ACHN (cell line): ENCODE measurements around the gene ZHX3.
"Not testable (repeated sequence)": the region's sequence is repeated elsewhere in the genome, so short reads cannot be mapped to it uniquely, and the experiment has no call there.

Experiments
- DNase-seq: peaks from one replicate; pipeline ENCODE4 v3.0.0-alpha.2; 2015
- in situ Hi-C: cut with HindIII; loops from 2 replicates; pipeline ENCODE4 v1.10.0; 2017; ENCODE audit warnings: low sequenced_read_pairs, low pct_ligation_motif_present, low pct_unique_long_range_greater_than_20kb

The ZHX3 gene

DNA sequence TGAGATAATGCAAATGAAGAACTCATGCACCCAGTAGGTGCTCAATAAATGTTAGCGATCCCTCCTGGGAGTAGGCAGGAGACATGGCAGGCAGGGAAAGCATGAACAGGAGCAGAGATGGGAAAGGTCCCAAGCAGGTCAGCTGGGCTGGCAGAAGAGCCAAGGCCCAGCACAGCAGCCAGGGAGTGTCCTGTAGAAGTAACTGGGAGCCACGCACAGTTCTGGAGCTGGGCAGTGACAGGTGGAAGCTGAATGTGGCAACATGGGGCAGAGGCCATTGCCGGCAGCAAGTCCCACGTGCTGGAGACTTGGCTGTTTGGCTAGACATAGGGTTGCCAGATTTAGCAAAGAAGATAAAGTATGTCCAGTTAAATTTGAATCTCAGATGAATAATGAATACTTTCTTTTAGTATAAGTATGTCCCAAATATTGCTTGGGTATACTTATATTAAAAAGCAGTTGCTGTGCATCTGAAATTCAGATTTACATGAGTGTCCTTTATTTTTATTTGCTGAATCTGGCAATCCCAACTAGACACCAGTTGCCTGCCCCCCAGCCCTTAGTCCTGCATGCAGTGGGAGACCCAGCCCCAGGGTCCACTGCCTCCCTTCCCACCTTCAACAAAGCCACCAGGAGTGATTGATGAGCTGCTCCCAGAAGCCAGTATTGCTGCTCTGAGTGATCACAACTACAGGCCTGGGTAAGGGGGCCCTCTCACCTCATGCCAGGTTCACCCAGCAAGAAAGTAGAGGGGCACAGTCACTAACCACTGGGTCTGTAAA is 19.4 kb upstream of the ZHX3 start:
- in situ Hi-C loops, result no loop called here
- DNase-seq, result no peak

DNA sequence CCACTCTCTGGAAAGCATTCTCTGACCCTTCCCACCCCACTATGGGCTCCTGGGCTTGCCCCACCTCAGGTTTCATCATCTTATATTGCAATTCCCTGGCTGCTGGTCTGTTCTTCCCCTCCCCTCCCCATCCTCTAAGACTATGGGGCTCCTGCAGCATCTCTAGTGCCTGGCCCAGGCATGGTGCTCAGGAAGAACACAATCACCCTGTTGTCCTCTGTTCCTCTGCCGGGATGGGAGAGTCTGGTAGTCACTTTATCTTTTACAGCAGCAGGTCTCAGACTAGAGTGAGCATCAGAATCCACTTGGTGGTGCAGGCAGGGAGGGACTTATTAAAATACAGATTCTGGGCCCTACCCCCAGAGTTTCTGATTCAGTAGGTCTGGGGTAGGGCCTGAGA is 18.1 kb upstream of the ZHX3 start:
- in situ Hi-C loops, result no loop called here
- DNase-seq, result no peak

DNA sequence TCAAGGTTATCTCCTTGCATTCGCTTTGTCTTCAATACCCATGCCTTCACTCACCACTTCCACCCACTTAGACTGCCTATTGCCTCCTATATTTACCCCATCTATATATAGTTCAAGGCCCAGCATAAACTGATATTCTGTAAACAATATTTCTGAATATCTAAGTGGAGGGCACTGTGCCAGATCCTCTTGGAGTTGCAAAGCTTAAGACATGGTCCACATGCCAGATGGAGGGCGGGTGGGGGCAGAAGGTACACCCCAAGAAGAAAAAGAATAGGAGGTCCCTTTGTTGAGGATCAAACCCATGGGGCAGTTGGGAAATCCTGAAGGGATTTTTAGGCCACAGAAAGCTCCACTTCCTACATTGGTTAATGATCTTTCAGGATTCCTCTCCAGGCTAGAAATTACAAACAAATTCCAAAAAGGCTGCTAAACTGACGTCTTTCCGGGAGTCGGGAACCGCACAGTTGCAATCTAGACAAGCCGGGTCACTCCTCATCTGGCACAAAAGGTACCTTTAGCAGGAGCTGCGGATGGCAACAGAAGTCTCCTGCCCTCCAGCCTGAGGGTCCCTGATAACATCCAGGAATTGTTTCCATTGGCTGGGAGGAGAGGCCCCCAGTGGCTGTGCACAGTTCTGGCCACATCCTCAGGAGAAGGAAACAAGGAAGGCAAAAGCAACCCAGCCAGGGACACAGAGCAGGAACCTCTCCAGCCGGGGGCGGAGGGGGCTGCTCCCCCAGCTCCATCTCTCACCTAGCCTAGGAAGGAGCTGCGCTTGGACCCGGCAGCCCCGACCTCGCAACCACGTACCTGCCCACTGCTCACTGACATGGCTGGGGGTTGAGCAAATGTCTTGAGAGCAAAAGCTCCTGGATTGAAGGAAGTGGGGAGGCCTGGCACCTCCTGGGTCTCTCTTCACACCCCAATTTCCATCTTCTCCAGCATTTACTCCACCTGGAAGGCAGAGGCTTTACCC is 17.2 kb upstream of the ZHX3 start:
- in situ Hi-C loops, result no loop called here
- DNase-seq, result peak; percentile 33

GRCh38 chr20:41334036-41334435 is 16.5 kb upstream of the ZHX3 start:
- in situ Hi-C loops, result no loop called here
- DNase-seq, result no peak

DNA sequence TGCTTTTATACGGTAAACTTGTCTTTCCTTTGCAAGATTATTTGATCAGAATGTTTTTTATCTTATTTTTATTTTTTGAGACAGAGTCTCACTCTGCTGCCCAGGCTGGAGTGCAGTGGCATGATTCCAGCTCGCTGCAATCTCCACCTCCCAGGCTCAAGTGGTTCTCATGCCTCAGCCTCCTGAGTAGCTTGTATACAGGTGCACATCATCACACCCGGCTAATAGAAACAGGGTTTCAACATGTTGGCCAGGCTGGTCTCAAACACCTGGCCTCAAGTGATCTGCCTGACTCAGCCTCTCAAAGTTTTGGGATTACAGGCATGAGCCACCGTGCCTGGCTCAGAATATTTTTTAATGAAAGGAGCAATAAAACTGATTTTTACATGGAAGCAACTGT is 14.2 kb upstream of the ZHX3 start:
- DNase-seq, result no peak
- in situ Hi-C loops, result no loop called here

GRCh38 chr20:41330941-41331340 is 13.4 kb upstream of the ZHX3 start:
- no peak for DNase-seq
- in situ Hi-C loops, result no loop called here

DNA sequence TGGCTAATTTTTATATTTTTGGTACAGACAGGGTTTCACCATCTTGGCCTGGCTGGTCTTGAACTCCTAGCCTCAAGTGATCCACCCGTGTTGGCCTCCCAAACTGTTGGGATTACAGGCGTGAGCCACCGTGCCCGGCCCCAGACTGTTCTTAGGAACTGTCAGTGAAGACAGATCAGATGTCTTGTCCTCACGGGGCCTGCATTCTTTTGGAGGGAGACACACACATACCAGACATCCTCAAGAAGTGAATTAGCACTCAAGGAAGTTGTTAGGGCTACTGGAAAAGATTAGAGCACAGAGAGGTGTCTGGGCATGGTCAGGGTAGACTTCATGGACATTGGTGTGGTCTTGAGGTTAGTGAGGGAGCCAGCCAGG is 12.8 kb upstream of the ZHX3 start:
- no peak for DNase-seq
- in situ Hi-C loops, result no loop called here

DNA sequence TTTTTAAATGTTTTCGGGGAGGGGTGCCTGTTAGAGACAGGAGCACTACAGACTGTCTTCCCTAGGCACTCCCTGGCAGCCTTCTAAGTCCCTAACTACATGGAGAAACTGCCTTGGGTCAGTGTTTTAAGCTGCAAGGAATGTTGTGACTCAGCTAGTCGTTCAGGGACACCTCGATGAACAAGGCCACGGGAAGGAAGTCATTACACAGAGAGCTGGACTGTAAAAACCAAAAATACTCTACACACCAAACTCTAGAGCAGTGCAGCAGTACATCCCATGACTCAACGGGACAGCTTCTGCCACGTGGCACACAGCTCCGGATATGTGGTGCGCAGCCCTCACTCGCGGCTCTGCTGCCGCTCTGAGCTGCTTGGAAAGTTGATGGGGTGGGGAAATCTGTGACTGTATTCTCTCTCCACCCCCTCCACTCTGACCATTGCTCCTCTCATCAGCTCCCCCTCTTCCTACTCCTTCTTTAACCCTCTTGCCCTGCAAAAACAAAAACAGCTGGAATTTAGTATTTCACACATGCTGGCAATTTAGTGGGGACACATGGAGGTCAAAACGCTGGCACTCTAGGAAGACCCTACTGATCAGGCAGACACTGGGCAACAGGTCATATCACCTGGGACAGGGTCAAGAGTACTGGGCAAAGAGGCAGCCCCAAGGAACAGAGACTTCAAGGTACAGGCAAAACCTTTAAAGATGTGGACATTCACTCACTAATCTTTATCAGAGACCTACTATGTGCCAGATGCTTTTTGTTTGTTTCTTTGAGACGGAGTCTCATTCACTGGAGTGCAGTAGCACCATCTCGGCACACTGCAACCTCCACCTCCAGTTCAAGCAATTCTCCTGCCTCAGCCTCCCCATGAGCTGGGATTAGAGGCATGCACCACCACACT is 12.2 kb upstream of the ZHX3 start:
- in situ Hi-C loops, result no loop called here
- peak; percentile 96 for DNase-seq

GRCh38 chr20:41327178-41327577 is 9.6 kb upstream of the ZHX3 start:
- DNase-seq, result no peak
- in situ Hi-C loops, result no loop called here

- in situ Hi-C loops, result no loop called here
- DNase-seq, result no peak
Measured at GRCh38 chr20:41320976-41321375, 3.4 kb upstream of the ZHX3 start.

DNA sequence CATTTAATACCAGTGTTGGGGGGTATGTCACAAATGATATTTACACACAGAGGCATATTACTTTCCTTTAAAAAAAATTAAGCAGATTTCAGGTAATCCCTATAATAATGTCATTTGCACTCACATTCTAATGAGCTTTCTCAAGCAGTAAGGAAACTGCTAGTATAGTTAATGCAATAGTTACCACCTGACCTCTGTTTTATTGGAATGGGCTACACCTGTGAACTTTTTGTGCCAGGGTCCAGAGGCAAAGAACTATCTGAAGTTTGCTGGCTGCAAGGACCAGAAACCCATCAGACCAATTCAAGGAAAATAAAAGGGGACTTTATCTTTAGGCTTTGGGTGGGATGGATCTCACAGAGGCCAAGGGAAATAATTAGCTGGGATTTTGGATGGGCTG is 2.9 kb upstream of the ZHX3 start:
- in situ Hi-C loops, result no loop called here
- no peak for DNase-seq

DNA sequence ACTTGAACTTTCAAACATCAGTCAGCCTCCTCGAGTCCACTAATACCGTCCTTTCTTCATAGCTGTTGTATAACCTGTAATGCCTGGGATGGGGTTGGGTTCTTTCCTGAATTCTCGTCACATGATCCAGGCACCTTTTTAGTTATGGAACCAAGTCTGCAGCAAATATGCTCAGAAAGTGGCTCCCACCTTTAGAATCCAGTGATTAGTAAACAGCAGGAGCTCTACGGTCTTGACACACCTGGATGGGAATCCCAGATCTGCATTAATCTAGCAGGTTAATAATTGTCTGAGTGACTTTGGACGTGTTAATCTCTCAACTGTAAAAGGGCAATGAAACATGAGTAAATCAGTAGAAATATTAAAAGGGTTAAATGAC is 729 bp upstream of the ZHX3 start:
- no peak for DNase-seq

GRCh38 chr20:41316602-41317545 is 657 bp downstream of the ZHX3 start:
- peak; percentile 83 for DNase-seq

More for the DNA sequence above, 729 bp upstream of the ZHX3 start:
- in situ Hi-C loops, result no loop called here

GRCh38 chr20:41316051-41316450 is 1.5 kb downstream of the ZHX3 start:
- in situ Hi-C loops, result no loop called here
- peak; percentile 57 for DNase-seq

More at GRCh38 chr20:41316602-41317545, 657 bp downstream of the ZHX3 start:
- in situ Hi-C loops, result no loop called here

- in situ Hi-C loops, result no loop called here
- DNase-seq, result no peak
Measured at GRCh38 chr20:41314386-41314785, 3.1 kb downstream of the ZHX3 start.

GRCh38 chr20:41312009-41312408 is 5.5 kb downstream of the ZHX3 start:
- in situ Hi-C loops, DNase-seq: not testable (repeated sequence)

DNA sequence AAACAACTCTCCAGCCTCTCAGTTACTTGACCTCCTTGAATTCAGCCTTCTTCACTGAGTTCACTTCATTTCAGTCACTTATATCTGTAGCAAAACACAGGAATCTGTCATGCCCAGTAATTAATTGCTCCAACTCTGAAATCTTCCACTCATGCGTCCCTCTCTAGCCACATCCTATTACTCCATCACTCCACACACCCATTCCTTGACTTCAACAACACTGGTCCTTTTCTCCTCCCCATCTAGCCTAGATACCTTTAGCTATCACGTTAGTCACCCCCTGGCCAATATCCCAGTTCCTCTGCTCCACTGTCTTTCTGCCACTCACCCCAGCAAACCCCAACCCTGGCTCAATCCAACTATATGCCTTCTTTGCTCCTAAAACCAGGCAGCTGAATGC is 7.7 kb downstream of the ZHX3 start:
- in situ Hi-C loops, result no loop called here
- no peak for DNase-seq
